NCI-H748 (cell line): ENCODE results near the gene VWA1.
"Not testable (repeated sequence)": the region's sequence is repeated elsewhere in the genome, so short reads cannot be mapped to it uniquely, and the experiment has no call there.

ENCODE experiments used
- DNase-seq: peaks from one replicate; lab custom pipeline; 2025; ENCODE audit not compliant: unreplicated experiment; lab: John Stamatoyannopoulos, UW

Gene VWA1

GRCh38 chr1:1402901-1403392 is 32.5 kb upstream of the VWA1 start:
- DNase-seq, result not testable (repeated sequence)

GRCh38 chr1:1403653-1404052 is 31.8 kb upstream of the VWA1 start:
- DNase-seq, result no peak

GRCh38 chr1:1406101-1406820 is 29.2 kb upstream of the VWA1 start:
- DNase-seq, result no peak

GRCh38 chr1:1406821-1407635 is 28.5 kb upstream of the VWA1 start, which contains the start of gene MRPL20:
TSS of gene MRPL20 (minus strand) at chr1:1407293. CDS start at chr1:1407217, 76 bp downstream.
- peak; percentile 89 for DNase-seq

- no peak for DNase-seq
Measured at GRCh38 chr1:1407636-1408318, 27.7 kb upstream of the VWA1 start.

DNA sequence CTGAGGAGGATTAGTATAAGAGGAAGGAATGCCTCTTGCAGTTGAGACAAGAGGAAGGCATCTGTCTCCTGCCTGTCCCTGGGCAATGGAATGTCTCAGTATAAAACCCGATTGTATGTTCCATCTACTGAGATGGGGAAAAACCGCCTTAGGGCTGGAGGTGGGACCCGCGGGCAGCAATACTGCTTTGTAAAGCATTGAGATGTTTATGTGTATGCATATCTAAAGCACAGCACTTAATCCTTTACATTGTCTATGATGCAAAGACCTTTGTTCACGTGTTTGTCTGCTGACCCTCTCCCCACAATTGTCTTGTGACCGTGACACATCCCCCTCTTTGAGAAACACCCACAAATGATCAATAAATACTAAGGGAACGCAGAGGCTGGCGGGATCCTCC is 25.3 kb upstream of the VWA1 start:
- DNase-seq, result not testable (repeated sequence)

DNA sequence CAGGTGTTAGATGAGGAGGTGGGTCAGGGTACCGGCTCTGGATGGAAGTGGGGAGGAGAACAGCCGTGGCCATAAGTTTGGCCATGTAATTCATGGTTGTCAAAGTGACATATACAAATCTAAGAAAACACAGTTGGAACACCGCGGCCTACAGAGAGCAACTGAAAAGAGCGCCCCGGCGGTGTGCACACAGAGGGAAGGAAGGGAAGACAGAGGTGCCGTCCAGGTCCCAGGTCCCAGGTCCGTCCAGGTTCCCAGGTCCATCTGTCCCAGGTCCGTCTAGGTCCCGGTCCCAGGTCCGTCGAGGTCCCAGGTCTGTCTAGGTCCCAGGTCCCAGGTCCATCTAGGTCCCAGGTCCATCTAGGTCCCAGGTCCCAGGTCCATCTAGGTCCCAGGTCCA is 23.9 kb upstream of the VWA1 start:
- no peak for DNase-seq

- DNase-seq, result not testable (repeated sequence)
Measured at GRCh38 chr1:1412311-1412902, 23.1 kb upstream of the VWA1 start.

DNA sequence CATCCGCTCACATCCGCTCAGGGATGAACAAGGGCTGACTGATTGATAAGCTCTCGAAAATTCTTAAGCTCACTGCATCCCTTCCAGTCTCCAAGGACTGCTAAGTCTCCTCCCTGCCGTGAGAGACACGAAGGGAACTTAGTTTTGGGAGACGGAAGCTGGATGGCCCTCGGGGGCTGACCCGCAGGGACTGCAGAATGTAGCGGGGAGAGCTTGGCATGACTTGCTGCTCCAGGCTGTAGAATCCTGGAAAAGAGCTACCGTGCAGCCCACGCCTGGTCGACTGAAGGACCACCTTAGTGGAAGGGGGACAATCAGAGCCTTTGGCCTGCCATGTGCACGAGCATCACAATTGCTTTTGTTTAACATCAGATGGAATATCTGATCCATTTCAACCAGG is 19.7 kb upstream of the VWA1 start:
- DNase-seq, result no peak

DNA sequence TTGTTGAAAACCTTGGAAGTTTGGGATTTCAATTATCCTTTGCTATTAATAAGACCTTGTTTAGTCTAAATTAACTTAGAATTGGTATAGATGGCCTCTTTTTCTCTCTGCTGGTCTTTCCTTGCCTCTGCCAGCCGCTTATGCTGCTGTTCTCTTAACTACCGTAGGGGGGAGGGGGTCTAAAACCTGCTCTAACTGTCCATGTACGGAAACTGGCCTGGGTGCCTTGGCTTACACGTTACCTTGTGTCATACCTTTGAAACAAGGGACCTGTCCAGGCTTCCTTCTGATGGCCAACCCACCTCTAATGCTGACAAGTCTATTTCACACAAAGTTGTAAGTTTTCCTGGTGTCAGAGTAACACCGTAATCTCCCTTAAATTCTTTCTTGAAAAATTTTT is 18.1 kb upstream of the VWA1 start:
- DNase-seq, result not testable (repeated sequence)

GRCh38 chr1:1417825-1418463 is 17.5 kb upstream of the VWA1 start:
- DNase-seq, result not testable (repeated sequence)

- no peak for DNase-seq
Measured at GRCh38 chr1:1418464-1419362, 16.8 kb upstream of the VWA1 start.

DNA sequence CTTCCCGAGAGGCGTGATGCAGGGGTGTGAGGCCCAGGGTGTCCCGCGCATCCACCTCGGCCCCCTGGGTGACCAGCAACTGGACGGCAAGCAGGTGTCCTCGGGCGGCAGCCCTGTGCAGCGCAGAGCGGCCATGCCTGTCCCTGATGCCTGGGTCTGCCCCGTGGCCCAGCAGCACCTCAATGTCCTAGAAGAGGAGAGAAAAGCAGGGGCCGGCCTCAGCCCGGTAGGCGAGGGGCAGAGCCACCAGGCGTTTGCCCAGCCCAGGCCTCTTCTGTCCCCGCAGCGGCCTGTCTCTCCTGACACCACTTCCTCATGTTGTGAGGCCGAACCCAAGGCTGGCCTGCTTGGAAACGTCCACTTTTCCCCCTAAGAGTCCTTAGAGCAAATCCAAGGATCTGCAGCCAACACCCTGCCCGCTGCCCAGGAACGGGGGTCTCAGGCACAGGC is 16.1 kb upstream of the VWA1 start:
- no peak for DNase-seq

GRCh38 chr1:1419813-1420653 is 15.5 kb upstream of the VWA1 start:
- no peak for DNase-seq

GRCh38 chr1:1420654-1421141 is 14.8 kb upstream of the VWA1 start:
- no peak for DNase-seq

DNA sequence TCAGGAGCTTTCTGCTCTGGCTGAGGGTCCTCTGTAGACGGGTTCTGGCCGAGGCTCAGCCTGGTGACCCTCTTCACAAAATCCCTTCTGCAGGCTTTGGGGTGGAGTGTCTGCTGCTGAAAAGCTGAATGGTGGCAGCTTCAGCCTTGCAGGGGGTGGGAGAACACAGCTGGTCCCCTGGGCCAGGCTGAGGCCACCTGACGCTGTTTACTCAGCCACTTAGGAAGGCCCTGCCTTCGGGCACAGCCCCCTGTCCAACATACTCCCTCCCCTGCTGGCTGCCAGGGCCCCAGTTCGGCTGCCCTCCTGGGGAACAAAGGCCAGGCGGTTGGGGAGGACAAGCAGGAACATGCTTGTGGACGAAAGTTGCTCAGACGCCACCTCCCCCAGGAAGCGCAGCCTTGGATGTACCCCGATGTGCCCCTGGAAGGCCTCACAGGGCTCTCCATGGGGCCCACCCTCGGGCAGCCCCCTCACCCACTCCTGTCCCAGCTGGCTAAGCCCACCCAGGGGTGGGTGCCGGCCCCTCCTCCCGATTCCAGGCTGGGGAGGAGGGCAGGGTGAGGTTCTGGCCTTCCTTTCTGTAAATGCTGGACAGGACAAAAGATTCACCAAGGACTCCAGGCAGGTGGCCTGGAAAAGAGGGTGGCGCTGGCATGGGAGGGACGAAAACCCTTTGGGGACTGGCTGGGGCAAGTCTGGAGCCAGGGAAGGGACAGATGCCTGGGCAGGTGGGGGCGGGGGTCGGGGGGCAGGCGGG is 14.2 kb upstream of the VWA1 start, which contains the start of gene ANKRD65:
Gene ANKRD65, minus strand, starts transcription at position 130 of the 760 bp plus-strand sequence. CDS start 271 bp downstream, outside the sequence.
- peak; percentile 24 for DNase-seq

GRCh38 chr1:1421907-1422464 is 13.5 kb upstream of the VWA1 start:
- DNase-seq, result no peak
